NCI-H1105 treated with DMSO at 0.1 percent for 48 hours (cell line): ENCODE data around the gene ECEL1.
"Not testable (repeated sequence)": the region's sequence is repeated elsewhere in the genome, so short reads cannot be mapped to it uniquely, and the experiment has no call there.

ENCODE experiments used
- DNase-seq: peaks from one replicate; lab custom pipeline; 2025; lab: John Stamatoyannopoulos, UW

Gene ECEL1

DNA sequence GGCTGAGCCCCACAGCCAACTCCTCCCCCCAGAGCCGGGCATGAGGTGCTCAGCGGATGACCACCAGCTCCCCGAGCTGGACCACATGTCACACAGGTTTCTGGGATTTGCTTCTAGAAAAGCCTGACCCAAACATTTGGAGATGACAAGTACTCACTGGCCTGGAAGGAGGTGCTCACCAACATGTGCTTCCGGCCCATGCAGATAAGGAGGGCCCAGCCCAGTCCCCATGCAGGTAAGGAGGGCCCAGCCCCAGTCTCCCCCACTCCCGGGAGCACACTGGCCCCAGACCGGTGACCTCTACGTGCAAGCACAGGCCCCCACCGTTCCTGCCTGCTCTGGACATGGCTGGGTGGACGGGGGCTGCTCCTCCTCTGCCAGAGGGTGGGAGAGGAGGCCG lies 45.7 kb downstream of the ECEL1 start:
- not testable (repeated sequence) for DNase-seq

GRCh38 chr2:232441147-232441651 lies 46.4 kb downstream of the ECEL1 start:
- no peak for DNase-seq

DNA sequence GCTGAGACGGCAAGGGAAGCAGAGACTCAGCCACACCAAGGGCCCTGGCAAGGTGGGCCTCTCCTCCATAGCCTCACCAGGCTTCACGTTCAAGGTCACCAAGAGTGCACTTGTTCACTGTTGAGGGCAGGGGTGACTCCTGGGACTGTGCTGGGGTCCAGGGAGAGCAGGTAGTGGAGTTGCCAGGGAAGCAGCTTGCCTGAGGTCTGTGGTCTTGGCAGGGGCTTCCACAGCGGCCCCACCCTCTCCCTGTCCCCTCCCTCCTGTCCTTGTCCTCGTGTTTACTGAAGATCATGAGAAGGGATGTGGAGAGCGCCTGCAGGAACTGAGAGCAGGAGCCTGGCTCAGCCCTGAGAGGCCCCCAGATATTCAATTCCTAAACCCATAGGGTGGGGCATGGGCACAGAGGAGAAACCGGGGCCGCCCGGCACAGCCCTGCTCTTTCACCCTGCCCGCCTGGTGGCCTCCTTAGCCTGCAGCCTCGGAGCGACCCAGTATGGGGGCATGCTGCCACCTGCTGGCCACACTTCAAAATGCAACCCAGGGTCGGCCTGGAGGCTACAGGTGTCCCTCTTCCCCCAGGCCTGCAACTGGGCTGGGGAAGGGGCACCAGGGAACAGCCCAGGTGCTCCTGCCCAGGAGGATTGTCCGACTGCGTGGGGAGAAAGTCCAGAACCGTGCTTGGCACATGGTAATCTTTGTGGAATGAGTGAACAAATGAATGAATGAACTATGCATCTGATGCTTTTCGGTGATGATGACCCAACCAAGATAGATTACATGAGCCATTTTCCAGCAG lies 47.2 kb downstream of the ECEL1 start:
- DNase-seq, result peak; percentile 32

GRCh38 chr2:232439758-232440135 lies 47.9 kb downstream of the ECEL1 start:
- DNase-seq, result no peak

GRCh38 chr2:232438951-232439757 lies 48.5 kb downstream of the ECEL1 start:
- peak; percentile 12 for DNase-seq

DNA sequence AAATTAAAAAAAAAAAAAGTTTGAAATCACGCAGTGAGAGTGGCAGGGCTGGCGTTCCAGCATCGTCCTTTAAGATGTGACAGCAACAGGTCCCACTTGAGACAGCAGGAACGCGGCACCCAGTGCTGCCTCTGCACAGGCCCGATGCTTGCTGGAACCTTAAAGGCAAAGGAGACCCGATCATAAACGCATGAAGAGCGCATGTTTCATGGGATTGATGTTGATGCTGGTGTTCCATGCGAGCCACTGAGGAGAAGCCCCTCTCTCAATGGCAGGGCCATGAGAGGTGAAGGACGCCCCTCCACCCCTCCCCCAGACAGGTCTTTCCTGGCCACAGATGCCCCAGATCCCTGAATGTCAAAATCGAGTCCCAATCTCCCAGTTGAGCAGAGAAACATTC lies 49.5 kb downstream of the ECEL1 start:
- no peak for DNase-seq

DNA sequence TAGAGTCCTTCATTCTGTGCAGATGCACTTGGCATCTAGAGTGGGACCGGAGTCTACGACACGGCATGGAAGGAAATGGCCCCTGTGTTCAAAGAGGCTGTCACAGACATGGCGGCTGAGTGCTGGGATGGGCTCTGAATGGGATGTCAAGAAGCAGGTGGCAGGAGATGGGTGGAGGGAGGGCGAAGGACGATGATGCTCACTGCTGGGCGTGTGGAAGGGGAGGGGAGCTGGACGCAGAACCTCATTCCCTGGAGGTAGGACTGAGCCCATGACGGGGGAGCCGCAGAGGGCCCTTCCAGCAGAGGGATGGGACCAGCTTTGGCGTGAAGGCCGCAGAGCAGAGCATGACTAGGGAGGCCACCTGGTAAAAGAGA lies 50.5 kb downstream of the ECEL1 start:
- DNase-seq, result no peak

DNA sequence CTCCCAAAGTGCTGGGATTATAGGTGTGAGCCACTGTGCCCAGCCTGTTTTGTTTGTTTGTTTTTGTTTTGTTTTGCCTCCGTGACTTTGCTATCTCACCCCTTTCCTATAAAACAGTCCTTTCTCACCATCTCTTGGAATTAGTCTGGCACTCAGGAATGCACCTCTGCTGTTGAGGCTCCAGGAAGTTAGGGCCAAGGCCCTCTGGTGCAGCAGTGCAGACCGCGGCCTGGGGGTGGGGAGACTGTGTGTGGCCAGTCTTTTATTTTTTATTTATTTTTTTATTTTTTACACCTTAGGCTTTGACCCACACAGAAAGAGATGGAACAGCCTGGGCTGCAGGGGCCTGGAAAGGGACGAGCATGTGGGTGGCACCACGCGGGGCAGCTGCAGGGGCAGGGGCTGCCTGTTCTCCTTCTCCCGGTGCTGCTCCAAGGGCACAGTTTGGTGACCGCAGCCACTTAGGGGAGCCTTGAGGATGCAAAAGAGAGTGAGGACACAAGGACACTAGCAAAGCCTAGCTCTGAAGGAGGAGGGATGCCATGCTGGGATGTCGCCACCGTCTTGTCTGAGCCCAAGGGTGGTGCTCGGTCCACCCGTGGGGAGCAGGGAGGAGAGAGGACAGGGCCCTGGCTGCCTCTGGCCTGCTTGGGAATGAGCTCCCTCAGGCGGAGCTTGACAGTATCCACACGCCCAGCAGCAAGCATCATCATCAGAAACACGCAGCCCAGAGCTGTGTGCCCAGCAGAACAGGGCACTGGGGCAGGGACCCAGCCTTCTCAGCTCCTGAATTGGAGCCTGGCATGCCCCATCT lies 51.0 kb downstream of the ECEL1 start:
- no peak for DNase-seq

- DNase-seq, result no peak
Observed at GRCh38 chr2:232435805-232436204, 51.8 kb downstream of the ECEL1 start.

- DNase-seq, result no peak
Observed at GRCh38 chr2:232435375-232435648, 52.3 kb downstream of the ECEL1 start.

GRCh38 chr2:232434563-232435374 lies 52.9 kb downstream of the ECEL1 start:
- DNase-seq, result no peak

- no peak for DNase-seq
Observed at GRCh38 chr2:232434091-232434490, 53.5 kb downstream of the ECEL1 start.

DNA sequence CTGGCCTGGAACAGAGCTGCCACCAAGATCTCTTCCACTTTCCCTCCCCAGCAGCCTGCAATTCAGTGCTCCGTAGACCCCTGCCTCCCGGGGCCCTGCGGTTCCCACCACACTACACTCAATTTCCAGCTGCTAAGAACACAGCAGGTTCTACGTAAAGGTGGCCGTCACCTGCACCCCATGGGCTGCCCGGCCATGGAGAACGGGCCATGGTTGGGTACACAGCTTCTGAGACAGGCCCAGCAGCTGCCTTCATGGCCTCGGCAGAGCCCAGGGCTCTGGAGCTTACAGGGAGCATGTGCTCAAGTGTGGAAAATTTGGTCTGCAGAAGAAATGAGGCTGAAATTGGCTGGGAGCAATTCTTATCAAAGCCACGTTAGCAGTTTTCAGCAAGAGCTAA lies 54.0 kb downstream of the ECEL1 start:
- DNase-seq, result not testable (repeated sequence)

- no peak for DNase-seq
Observed at GRCh38 chr2:232432598-232433184, 54.9 kb downstream of the ECEL1 start.

GRCh38 chr2:232431705-232432590 lies 55.7 kb downstream of the ECEL1 start:
- DNase-seq, result no peak
